Activated CD8-positive, alpha-beta T cell treated with anti-CD3 and anti-CD28 coated beads for 36 hours (primary cell): ENCODE data around the gene ZFP82. TPM values are rescaled to one million over a fixed set of nuclear protein-coding genes. Genes with fewer than 3 reads are reported as not detected.

Source experiments
- ATAC-seq: fragments of 200-7000 bp; cut with Tn5 transposase; one replicate; pipeline ENCODE4 v1.10.0; 2021; ENCODE audit warnings: mild to moderate bottlenecking, moderate library complexity
- CTCF ChIA-PET: fragments of 350-600 bp; sonication (Branson Sonifier 250); formaldehyde crosslinking; loops from one replicate; lab custom pipeline; 2021; ENCODE audit warnings: antibody characterized with exemption; lab: Charles Lee
- POLR2A ChIA-PET: fragments of 350-600 bp; sonication (Branson Sonifier 250); formaldehyde crosslinking; loops from one replicate; lab custom pipeline; 2021; ENCODE audit warnings: antibody characterized with exemption; lab: Charles Lee
- DNase-seq: peaks from one replicate; pipeline ENCODE4 v3.0.0-alpha.2; 2020
- H3K27ac Mint-ChIP-seq: one replicate; pipeline ENCODE4 v1.8.0; 2021; ENCODE audit warnings: mild to moderate bottlenecking, mixed read lengths
- H3K27me3 Mint-ChIP-seq: one replicate; pipeline ENCODE4 v1.8.0; 2021; ENCODE audit warnings: mixed read lengths
- H3K36me3 Mint-ChIP-seq: one replicate; pipeline ENCODE4 v1.8.0; 2021; ENCODE audit warnings: low read depth, mixed read lengths
- H3K4me1 Mint-ChIP-seq: one replicate; pipeline ENCODE4 v1.8.0; 2021; ENCODE audit warnings: low read depth, mixed read lengths
- H3K4me3 Mint-ChIP-seq: one replicate; pipeline ENCODE4 v1.8.0; 2021; ENCODE audit warnings: mild to moderate bottlenecking, moderate library complexity, mixed read lengths
- H3K9me3 Mint-ChIP-seq: one replicate; pipeline ENCODE4 v1.8.0; 2021; ENCODE audit warnings: mixed read lengths
- CTCF ChIP-seq: fragments of 200-600 bp; IDR thresholded peaks from one replicate; pipeline ENCODE4 v1.8.0; 2022; ENCODE audit warnings: antibody characterized with exemption, mild to moderate bottlenecking
- intact Hi-C: fragments of 100-400 bp; cut with micrococcal nuclease; formaldehyde crosslinking; loops from one replicate; pipeline ENCODE4 v1.10.0; 2022
- total RNA-seq, 2 experiments: library from RNA; stranded (reverse); gene quantifications; one replicate each; pipeline ENCODE4 v1.2.3, GENCODE V29; 2021

Gene ZFP82
- total RNA-seq, 2 experiments from 2014 or later = 7.0 to 7.9 TPM

GRCh38 chr19:36436531-36436930, 18.1 kb upstream of the ZFP82 start:
- H3K9me3 Mint-ChIP-seq = peaks cover 32% of the 10 kb centered on the region
- ATAC-seq = no peak
- TF ChIP-seq CTCF = no peak

GRCh38 chr19:36423925-36424324, 5.5 kb upstream of the ZFP82 start:
- ChIA-PET CTCF (no interaction called here), POLR2A (no interaction called here)
- no peak overlapping the region for H3K4me3 Mint-ChIP-seq
- H3K36me3 Mint-ChIP-seq = peaks cover 17% of the 10 kb centered on the region
- no peak for DNase-seq
- no peak for ATAC-seq
- no peak for TF ChIP-seq CTCF
- H3K4me1 Mint-ChIP-seq = peaks cover 4% of the 10 kb centered on the region
- peaks cover 29% of the 10 kb centered on the region for H3K27me3 Mint-ChIP-seq
- peaks cover 31% of the 10 kb centered on the region for H3K9me3 Mint-ChIP-seq
- no peak overlapping the region for H3K27ac Mint-ChIP-seq
- intact Hi-C loops = no loop called here

More at GRCh38 chr19:36436531-36436930, 18.1 kb upstream of the ZFP82 start:
- CTCF ChIA-PET = no interaction called here
- H3K36me3 Mint-ChIP-seq = peaks cover 7% of the 10 kb centered on the region
- H3K4me1 Mint-ChIP-seq = no peaks in the 10 kb centered on the region
- H3K4me3 Mint-ChIP-seq = no peak overlapping the region
- intact Hi-C loops = no loop called here
- DNase-seq = no peak
- no peaks in the 10 kb centered on the region for H3K27me3 Mint-ChIP-seq
- no peak overlapping the region for H3K27ac Mint-ChIP-seq
- POLR2A ChIA-PET = no interaction called here

- ChIA-PET CTCF (no interaction called here), POLR2A (interaction anchor here (1.1 kb wide), 1 partner anchor 108 kb away, joined by 5 read pairs; no protein-coding TSS in a partner anchor)
Measured at GRCh38 chr19:36421749-36422481, 3.5 kb upstream of the ZFP82 start.

DNA sequence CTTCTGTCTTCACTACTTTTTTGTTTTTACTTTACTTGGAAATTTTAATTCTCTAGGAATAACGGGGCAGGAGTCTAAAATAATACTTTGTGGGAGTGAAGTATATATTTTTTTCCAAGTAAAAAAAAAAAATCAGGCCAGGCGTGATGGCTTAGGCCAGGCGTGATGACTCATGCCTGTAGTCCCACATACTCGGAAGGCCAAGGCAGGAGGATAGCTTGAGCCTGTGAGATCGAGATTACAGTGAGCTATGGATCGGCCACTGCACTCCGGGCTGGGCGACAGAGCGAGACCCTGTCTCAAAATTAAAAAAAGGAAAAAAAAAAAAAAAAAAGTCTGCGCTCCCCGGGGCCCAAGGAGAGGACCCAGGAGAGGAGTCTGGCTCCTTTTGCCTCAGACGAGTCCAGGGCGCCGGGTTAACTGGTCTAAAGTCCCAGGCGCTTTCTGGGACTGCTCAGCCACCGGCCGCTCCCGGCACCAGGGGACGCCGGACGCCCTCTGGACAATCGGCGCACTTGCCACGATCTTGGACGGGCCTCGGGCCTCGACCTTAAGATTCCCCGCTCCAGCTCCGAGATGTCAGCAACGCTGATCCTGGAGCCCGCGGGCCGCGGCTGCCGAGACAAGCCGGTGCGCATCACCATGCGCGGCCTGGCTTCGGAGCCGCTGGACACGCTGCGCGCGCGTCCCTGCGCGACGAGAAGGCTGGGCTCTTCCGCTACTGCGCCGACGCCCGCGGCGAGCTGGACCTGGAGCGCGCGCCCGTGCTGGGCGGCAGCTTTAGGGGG, 2.7 kb upstream of the ZFP82 start:
- ChIA-PET CTCF (no interaction called here), POLR2A (interaction anchor here (1.1 kb wide), 1 partner anchor 109 kb away, joined by 5 read pairs; no protein-coding TSS in a partner anchor)
- DNase-seq (no peak), ATAC-seq (no peak)
- TF ChIP-seq CTCF = no peak
- H3K27ac Mint-ChIP-seq = no peak overlapping the region
- peaks cover 32% of the 10 kb centered on the region for H3K36me3 Mint-ChIP-seq
- intact Hi-C loops = no loop called here
- peak overlapping the region; percentile 27 for H3K4me3 Mint-ChIP-seq
- H3K27me3 Mint-ChIP-seq = peaks cover 29% of the 10 kb centered on the region
- peaks cover 16% of the 10 kb centered on the region for H3K4me1 Mint-ChIP-seq
- H3K9me3 Mint-ChIP-seq = peaks cover 32% of the 10 kb centered on the region

More at GRCh38 chr19:36421749-36422481, 3.5 kb upstream of the ZFP82 start:
- Mint-ChIP-seq H3K9me3 (peaks cover 33% of the 10 kb centered on the region), H3K27ac (no peak overlapping the region), H3K36me3 (peaks cover 33% of the 10 kb centered on the region), H3K27me3 (peaks cover 29% of the 10 kb centered on the region), H3K4me3 (peak overlapping the region; percentile 27), H3K4me1 (peaks cover 15% of the 10 kb centered on the region)
- TF ChIP-seq CTCF = no peak
- intact Hi-C loops = no loop called here
- DNase-seq = no peak
- ATAC-seq = no peak
